Panc1 (cell line): ENCODE measurements around the gene PPP3CB.

ENCODE experiments used
- CTCF ChIP-seq: fragments of 450-650 bp; IDR thresholded peaks from 2 replicates; pipeline ENCODE4 v1.5.1; 2017; ENCODE audit warnings: mild to moderate bottlenecking
- POLR2AphosphoS5 ChIP-seq: IDR thresholded peaks from 2 replicates; pipeline ENCODE4 v1.6.1; 2012; ENCODE audit warnings: mild to moderate bottlenecking, low read depth, low read length, moderate library complexity
- REST ChIP-seq, 2 experiments: IDR thresholded peaks; 2 replicates each; pipeline ENCODE4 v1.6.1; 2011 to 2012; ENCODE audit warnings: low read depth in 2 of 2, control low read depth in 1 of 2, low read length in 1 of 2, mild to moderate bottlenecking in 1 of 2, moderate library complexity in 1 of 2; ENCODE audit not compliant: insufficient read depth in 1 of 2
- SIN3A ChIP-seq: IDR thresholded peaks from 2 replicates; pipeline ENCODE4 v1.6.1; 2012; ENCODE audit warnings: low read depth, mild to moderate bottlenecking, low read length, moderate library complexity, borderline replicate concordance; ENCODE audit not compliant: insufficient read depth
- TCF7L2 ChIP-seq: IDR thresholded peaks from 2 replicates; pipeline ENCODE4 v1.6.1; 2011; ENCODE audit warnings: mild to moderate bottlenecking, low read depth, low read length, inconsistent platforms

GRCh38 chr10:73408978-73409521, 86.8 kb downstream of the PPP3CB start:
- TF ChIP-seq REST (IDR thresholded peaks at IDR 0.05; ENCODE audit: insufficient read depth in 1 of 2, low read depth in 2 of 2, low read length in 1 of 2) (no peak), CTCF (no peak), POLR2AphosphoS5 (no peak), TCF7L2 (no peak), SIN3A (no peak)
